CD4-positive, alpha-beta T cell treated with Interferon gamma for 1 hour (primary cell): ENCODE data around the gene ITPKC.
A peak's percentile ranks its signal among the peaks of the same experiment; 100 is the strongest.
"Not testable (repeated sequence)": the region's sequence is repeated elsewhere in the genome, so short reads cannot be mapped to it uniquely, and the experiment has no call there.

Experiments used
- DNase-seq: peaks from one replicate; pipeline ENCODE4 v3.0.0-alpha.2; 2020

Gene ITPKC

GRCh38 chr19:40742477-40742876 lies 25.6 kb downstream of the ITPKC start:
- no peak for DNase-seq

GRCh38 chr19:40742886-40743285 lies 26.0 kb downstream of the ITPKC start:
- DNase-seq, result no peak

- no peak for DNase-seq
Measured at GRCh38 chr19:40743926-40744325, 27.0 kb downstream of the ITPKC start.

- peak; percentile 15 for DNase-seq
Measured at GRCh38 chr19:40744554-40745401, 27.9 kb downstream of the ITPKC start.

- no peak for DNase-seq
Measured at GRCh38 chr19:40745402-40745780, 28.5 kb downstream of the ITPKC start.

GRCh38 chr19:40747536-40747935 lies 30.6 kb downstream of the ITPKC start:
- DNase-seq, result no peak

- DNase-seq, result peak; percentile 100
Measured at GRCh38 chr19:40750058-40750873, 33.4 kb downstream of the ITPKC start, which contains the start of gene ACTMAP. Gene ACTMAP (minus strand): TSS chr19:40750477. CDS start chr19:40749803, 674 bp downstream.

GRCh38 chr19:40750874-40751537 lies 34.1 kb downstream of the ITPKC start, which contains the start of gene SNRPA:
Gene SNRPA (plus strand): TSS chr19:40751203. CDS start chr19:40751409, 206 bp downstream.
- peak; percentile 94 for DNase-seq

- DNase-seq, result no peak
Measured at GRCh38 chr19:40752257-40752781, 35.4 kb downstream of the ITPKC start.

GRCh38 chr19:40754611-40755247 lies 37.8 kb downstream of the ITPKC start:
- DNase-seq, result peak; percentile 15

GRCh38 chr19:40755248-40755624 lies 38.3 kb downstream of the ITPKC start:
- no peak for DNase-seq

GRCh38 chr19:40755791-40756190 lies 38.9 kb downstream of the ITPKC start:
- DNase-seq, result no peak

- DNase-seq, result peak; percentile 5
Measured at GRCh38 chr19:40756502-40757110, 39.7 kb downstream of the ITPKC start.

GRCh38 chr19:40758491-40758890 lies 41.6 kb downstream of the ITPKC start:
- DNase-seq, result no peak

GRCh38 chr19:40759352-40759751 lies 42.4 kb downstream of the ITPKC start:
- DNase-seq, result no peak

GRCh38 chr19:40762754-40763470 lies 46.0 kb downstream of the ITPKC start:
- no peak for DNase-seq

- no peak for DNase-seq
Measured at GRCh38 chr19:40763526-40763925, 46.6 kb downstream of the ITPKC start.

GRCh38 chr19:40763963-40764362 lies 47.1 kb downstream of the ITPKC start:
- DNase-seq, result no peak

GRCh38 chr19:40766385-40766784 lies 49.5 kb downstream of the ITPKC start:
- not testable (repeated sequence) for DNase-seq

GRCh38 chr19:40768869-40769268 lies 52.0 kb downstream of the ITPKC start:
- DNase-seq, result no peak
